ENCODE measurements around the gene THAP3. TPM values are rescaled to one million over a fixed set of nuclear protein-coding genes. Genes with fewer than 3 reads are reported as not detected.

The THAP3 gene
- total RNA-seq, 1 experiment from 2014 or later = 28.8 TPM

DNA sequence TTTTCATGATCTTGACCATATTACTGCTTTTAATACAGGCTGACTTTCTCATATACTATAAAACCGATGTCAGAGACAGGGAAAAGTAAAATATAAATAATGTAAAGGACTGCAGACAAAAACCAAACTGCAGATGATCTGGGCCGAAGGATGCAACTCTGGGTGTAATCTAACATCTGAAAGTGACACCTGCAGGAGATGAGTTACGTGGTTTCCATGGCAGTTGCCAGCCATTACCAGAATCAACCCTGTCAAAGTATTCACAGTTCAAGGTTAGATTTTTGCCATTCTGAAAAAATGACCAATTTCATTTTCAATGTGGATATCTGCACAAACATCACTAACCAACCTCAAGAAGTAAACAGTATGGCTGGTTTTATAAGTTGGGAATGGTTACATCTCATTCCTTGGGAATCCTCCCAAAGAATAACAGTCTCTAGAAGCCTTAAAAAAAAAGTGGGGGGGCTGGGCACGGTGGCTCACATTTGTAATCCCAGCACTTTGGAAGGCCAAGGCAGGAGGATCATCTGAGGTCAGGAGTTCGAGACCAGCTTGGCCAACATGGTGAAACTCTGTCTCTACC, 49.2 kb downstream of the THAP3 start:
- DNase-seq (ENCODE audit: low read depth) = no peak

DNA sequence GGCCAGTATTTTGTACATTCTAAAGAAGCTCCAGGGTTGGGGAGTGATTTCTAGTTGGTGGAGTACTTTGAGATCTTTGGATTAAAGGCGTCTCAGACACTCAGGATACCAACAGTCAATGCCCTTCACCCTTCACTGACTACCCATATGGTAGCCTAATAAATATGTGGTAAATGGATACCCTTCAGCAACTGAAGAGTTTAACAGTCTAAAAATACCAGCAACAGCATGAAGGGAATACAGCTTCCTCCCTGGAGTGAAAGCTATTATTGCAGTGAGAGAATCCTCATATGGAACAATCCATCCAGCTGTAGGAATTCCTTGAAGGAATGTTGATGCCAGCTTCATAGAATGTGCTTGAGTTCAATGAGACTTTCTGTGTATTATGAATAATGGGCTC, 50.1 kb downstream of the THAP3 start:
- DNase-seq (ENCODE audit: low read depth) = no peak

DNA sequence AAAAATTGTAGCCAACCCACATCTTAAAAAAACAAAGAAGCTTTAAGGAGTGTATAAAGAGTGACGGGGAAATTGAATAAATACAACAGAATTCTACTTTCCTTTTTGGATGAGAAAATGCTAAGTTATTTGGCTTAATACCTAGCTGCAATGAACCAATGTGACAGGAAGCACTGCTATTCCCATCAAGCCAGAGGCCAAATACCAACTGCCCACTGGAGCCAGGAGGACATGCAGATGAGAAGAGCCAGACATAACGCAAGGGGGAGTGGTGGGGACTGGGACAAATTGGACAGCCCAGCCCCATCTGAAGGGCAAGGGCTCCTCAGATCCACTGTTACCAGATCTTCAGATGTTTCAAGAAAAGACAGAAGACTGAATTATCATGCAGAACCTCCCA, 51.3 kb downstream of the THAP3 start:
- DNase-seq (ENCODE audit: low read depth) = no peak

Other genes starting within 250 kb of the THAP3 start
- 102 and 113 TPM in 2 replicates for gene ACOT7, start 231.1 kb upstream of the THAP3 start, total RNA-seq (2014; rRNA removed; shearing (Covaris generic))
- gene HES2, start 204.9 kb upstream of the THAP3 start, total RNA-seq (2014; rRNA removed; shearing (Covaris generic)) = 0.47 and 1.0 TPM in 2 replicates
- 0.02 TPM in 1 of 2 replicates, not detected in the other for gene ESPN, start 200.1 kb upstream of the THAP3 start, total RNA-seq (2014; rRNA removed; shearing (Covaris generic))
- 8.7 and 9.1 TPM in 2 replicates for gene TNFRSF25, start 158.7 kb upstream of the THAP3 start, total RNA-seq (2014; rRNA removed; shearing (Covaris generic))
- gene PLEKHG5, start 133.2 kb upstream of the THAP3 start, total RNA-seq (2014; rRNA removed; shearing (Covaris generic)) = 3.9 and 11.2 TPM in 2 replicates
- gene NOL9, start 70.4 kb upstream of the THAP3 start, total RNA-seq (2014; rRNA removed; shearing (Covaris generic)) = 13.2 and 25.5 TPM in 2 replicates
- gene TAS1R1, start 69.6 kb upstream of the THAP3 start, total RNA-seq (2014; rRNA removed; shearing (Covaris generic)) = 0.27 TPM in 1 of 2 replicates, not detected in the other
- gene ZBTB48, start 44.9 kb upstream of the THAP3 start, total RNA-seq (2014; rRNA removed; shearing (Covaris generic)) = 5.8 and 20.0 TPM in 2 replicates
- 14.4 and 32.2 TPM in 2 replicates for gene KLHL21, start 22.0 kb upstream of the THAP3 start, total RNA-seq (2014; rRNA removed; shearing (Covaris generic))
- gene PHF13, start 11.1 kb upstream of the THAP3 start, total RNA-seq (2014; rRNA removed; shearing (Covaris generic)) = 14.4 and 22.3 TPM in 2 replicates
- gene DNAJC11, start 76.9 kb downstream of the THAP3 start, total RNA-seq (2014; rRNA removed; shearing (Covaris generic)) = 40.3 and 46.1 TPM in 2 replicates
- gene CAMTA1, start 160.6 kb downstream of the THAP3 start, total RNA-seq (2014; rRNA removed; shearing (Covaris generic)) = 219 and 225 TPM in 2 replicates

Data from M059J (cell line).